GM12878 (cell line): ENCODE measurements around the gene FBN3.

Source experiments
- CBX5 ChIP-seq: sonication (generic); IDR thresholded peaks from 2 replicates; pipeline ENCODE4 v1.6.1; 2016; ENCODE audit warnings: low read depth, moderate library complexity, mild to moderate bottlenecking, inconsistent platforms
- TF ChIP-seq, protein P1 (sequence below), 3 experiments: IDR thresholded peaks in 2 of 3; conservative IDR thresholded peaks in 1 of 3; 2 replicates each; pipeline ENCODE4 v1.5.1; 2011; ENCODE audit warnings: low read depth in 3 of 3, low read length in 3 of 3, mild to moderate bottlenecking in 3 of 3, control low read depth in 2 of 3, moderate library complexity in 2 of 3, inconsistent platforms in 1 of 3, mixed read lengths in 1 of 3; ENCODE audit not compliant: control insufficient read depth in 2 of 3, insufficient read depth in 1 of 3; ENCODE audit errors: extremely low read depth in 1 of 3

- TF ChIP-seq CBX5 = no peak
- TF ChIP-seq, protein P1, sequence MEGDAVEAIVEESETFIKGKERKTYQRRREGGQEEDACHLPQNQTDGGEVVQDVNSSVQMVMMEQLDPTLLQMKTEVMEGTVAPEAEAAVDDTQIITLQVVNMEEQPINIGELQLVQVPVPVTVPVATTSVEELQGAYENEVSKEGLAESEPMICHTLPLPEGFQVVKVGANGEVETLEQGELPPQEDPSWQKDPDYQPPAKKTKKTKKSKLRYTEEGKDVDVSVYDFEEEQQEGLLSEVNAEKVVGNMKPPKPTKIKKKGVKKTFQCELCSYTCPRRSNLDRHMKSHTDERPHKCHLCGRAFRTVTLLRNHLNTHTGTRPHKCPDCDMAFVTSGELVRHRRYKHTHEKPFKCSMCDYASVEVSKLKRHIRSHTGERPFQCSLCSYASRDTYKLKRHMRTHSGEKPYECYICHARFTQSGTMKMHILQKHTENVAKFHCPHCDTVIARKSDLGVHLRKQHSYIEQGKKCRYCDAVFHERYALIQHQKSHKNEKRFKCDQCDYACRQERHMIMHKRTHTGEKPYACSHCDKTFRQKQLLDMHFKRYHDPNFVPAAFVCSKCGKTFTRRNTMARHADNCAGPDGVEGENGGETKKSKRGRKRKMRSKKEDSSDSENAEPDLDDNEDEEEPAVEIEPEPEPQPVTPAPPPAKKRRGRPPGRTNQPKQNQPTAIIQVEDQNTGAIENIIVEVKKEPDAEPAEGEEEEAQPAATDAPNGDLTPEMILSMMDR (IDR thresholded peaks at IDR 0.05 in 2 of 3, conservative IDR thresholded peaks at IDR 0.05 in 1 of 3; ENCODE audit: control insufficient read depth in 2 of 3, extremely low read depth in 1 of 3, insufficient read depth in 1 of 3, low read depth in 3 of 3, low read length in 3 of 3) = no peak
Measured at GRCh38 chr19:8101311-8101710, 48.1 kb downstream of the FBN3 start.
